Measurements from ENCODE around the gene CDC42SE2. TPM values are rescaled to one million over a fixed set of nuclear protein-coding genes. Genes with fewer than 3 reads are reported as not detected.
A peak's percentile ranks its signal among the peaks of the same experiment; 100 is the strongest.

CDC42SE2 gene
- total and polyA plus RNA-seq, 2 of the 4 experiments (the other 2 are of a cell fraction): 12.5 to 19.4 TPM

DNA sequence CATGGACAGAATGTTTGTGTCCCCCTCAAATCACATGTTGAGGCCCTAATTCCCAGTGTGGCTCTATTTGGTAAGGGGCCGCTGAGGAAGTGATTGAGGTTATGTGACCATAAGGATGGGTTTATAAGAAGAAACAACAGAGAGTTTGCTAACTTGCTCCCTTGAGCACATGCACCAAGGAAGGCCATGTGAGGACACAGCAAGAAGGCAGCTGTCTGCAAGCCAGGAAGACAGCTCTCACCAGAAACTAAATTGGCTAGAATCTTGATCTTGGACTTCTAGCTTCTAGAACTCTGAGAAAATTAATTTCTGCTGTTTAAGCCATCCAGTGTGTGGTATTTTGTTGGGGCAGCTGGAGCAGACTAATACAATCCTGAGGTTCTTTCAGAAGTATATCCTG lies 35.2 kb upstream of the CDC42SE2 start:
- DNase-seq: no peak

More for the DNA sequence above, 35.2 kb upstream of the CDC42SE2 start:
- Histone ChIP-seq H2BK120ac (ENCODE audit: low read depth, low read length) (no peak overlapping the region), H3K4me3 (ENCODE audit: insufficient read depth, low read depth, low read length) (no peak overlapping the region), H2BK20ac (ENCODE audit: low read depth, low read length) (no peak overlapping the region), H3K9me1 (ENCODE audit: insufficient read depth, low read length) (no peaks in the 10 kb centered on the region), H3K23ac (ENCODE audit: low read depth, low read length) (no peak overlapping the region), H4K5ac (ENCODE audit: low read depth, low read length) (no peak overlapping the region), H2BK15ac (ENCODE audit: low read depth, low read length) (no peak overlapping the region), H3K27me3 (ENCODE audit: control insufficient read depth, insufficient read depth, low read length) (no peaks in the 10 kb centered on the region), H3K56ac (ENCODE audit: extremely low read depth, insufficient read depth, low read length) (no peak overlapping the region), H3K4me1 (ENCODE audit: control insufficient read depth, insufficient read depth, low read length) (no peaks in the 10 kb centered on the region), H2AK5ac (ENCODE audit: low read depth, low read length) (no peak overlapping the region), H3K4me2 (ENCODE audit: low read depth, low read length) (no peak overlapping the region), H3K9me3 (ENCODE audit: control insufficient read depth, insufficient read depth, low read length) (no peaks in the 10 kb centered on the region), H3K9ac (ENCODE audit: low read depth, low read length) (no peak overlapping the region), H4K91ac (ENCODE audit: insufficient read depth, low read depth, low read length) (no peak overlapping the region), H3K14ac (replicated peaks; ENCODE audit: low read depth, low read length) (no peak overlapping the region), H3K79me1 (ENCODE audit: low read depth in 1 of 2, low read length in 2 of 2) (no peaks in the 10 kb centered on the region), H4K8ac (ENCODE audit: low read depth in 2 of 2, low read length in 2 of 2) (no peak overlapping the region), H2AFZ (replicated peaks; ENCODE audit: low read length, poor library complexity) (no peak overlapping the region), H2BK5ac (ENCODE audit: low read depth, low read length, poor library complexity, severe bottlenecking) (no peak overlapping the region), H3K18ac (ENCODE audit: low read depth, low read length) (no peak overlapping the region), H3K4ac (ENCODE audit: low read depth, low read length) (no peak overlapping the region), H3K27ac (ENCODE audit: insufficient read depth, low read length) (no peak overlapping the region), H4K20me1 (ENCODE audit: insufficient read depth, low read length) (no peaks in the 10 kb centered on the region), H2AK9ac (replicated peaks; ENCODE audit: low read depth, low read length, poor library complexity) (no peak overlapping the region), H3K36me3 (ENCODE audit: control insufficient read depth, insufficient read depth, low read length) (no peaks in the 10 kb centered on the region)
- in situ Hi-C loops (cut with MboI; ENCODE audit: low sequenced_read_pairs): no loop called here
- dilution Hi-C loops (cut with HindIII; ENCODE audit: low sequenced_read_pairs, unreplicated experiment): no loop called here
- intact Hi-C loops (cut with micrococcal nuclease): no loop called here
- ChIA-PET CTCF (no interaction called here), POLR2A (ENCODE audit: unreplicated experiment) (no interaction called here)
- TF ChIP-seq BHLHE40 (IDR thresholded peaks at IDR 0.05; ENCODE audit: low read depth, low read length) (no peak), CEBPB (IDR thresholded peaks at IDR 0.05; ENCODE audit: low read depth, low read length) (no peak), POLR2A (IDR thresholded peaks at IDR 0.05; ENCODE audit: low read depth, low read length) (no peak), RAD21 (IDR thresholded peaks at IDR 0.05; ENCODE audit: low read length) (no peak), FOS (IDR thresholded peaks at IDR 0.05; ENCODE audit: low read depth, low read length) (no peak), RFX5 (IDR thresholded peaks at IDR 0.05; ENCODE audit: low read depth, low read length) (no peak)
- TF ChIP-seq, protein P1, sequence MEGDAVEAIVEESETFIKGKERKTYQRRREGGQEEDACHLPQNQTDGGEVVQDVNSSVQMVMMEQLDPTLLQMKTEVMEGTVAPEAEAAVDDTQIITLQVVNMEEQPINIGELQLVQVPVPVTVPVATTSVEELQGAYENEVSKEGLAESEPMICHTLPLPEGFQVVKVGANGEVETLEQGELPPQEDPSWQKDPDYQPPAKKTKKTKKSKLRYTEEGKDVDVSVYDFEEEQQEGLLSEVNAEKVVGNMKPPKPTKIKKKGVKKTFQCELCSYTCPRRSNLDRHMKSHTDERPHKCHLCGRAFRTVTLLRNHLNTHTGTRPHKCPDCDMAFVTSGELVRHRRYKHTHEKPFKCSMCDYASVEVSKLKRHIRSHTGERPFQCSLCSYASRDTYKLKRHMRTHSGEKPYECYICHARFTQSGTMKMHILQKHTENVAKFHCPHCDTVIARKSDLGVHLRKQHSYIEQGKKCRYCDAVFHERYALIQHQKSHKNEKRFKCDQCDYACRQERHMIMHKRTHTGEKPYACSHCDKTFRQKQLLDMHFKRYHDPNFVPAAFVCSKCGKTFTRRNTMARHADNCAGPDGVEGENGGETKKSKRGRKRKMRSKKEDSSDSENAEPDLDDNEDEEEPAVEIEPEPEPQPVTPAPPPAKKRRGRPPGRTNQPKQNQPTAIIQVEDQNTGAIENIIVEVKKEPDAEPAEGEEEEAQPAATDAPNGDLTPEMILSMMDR (conservative IDR thresholded peaks at IDR 0.05; ENCODE audit: low read depth, low read length): no peak
- ATAC-seq (ENCODE audit: low read depth): peak; percentile 42
- WGBS, 2 experiments (ENCODE audit: extremely low coverage in 2 of 2, insufficient read length in 1 of 2): no CpG with 5 or more reads among the region's 1 CpG
- BruUV-seq (replicated peaks): no TSS peak
